ENCODE data around the gene SLIT3.
"Not testable (repeated sequence)": the region's sequence is repeated elsewhere in the genome, so short reads cannot be mapped to it uniquely, and the experiment has no call there.

SLIT3 gene

DNA sequence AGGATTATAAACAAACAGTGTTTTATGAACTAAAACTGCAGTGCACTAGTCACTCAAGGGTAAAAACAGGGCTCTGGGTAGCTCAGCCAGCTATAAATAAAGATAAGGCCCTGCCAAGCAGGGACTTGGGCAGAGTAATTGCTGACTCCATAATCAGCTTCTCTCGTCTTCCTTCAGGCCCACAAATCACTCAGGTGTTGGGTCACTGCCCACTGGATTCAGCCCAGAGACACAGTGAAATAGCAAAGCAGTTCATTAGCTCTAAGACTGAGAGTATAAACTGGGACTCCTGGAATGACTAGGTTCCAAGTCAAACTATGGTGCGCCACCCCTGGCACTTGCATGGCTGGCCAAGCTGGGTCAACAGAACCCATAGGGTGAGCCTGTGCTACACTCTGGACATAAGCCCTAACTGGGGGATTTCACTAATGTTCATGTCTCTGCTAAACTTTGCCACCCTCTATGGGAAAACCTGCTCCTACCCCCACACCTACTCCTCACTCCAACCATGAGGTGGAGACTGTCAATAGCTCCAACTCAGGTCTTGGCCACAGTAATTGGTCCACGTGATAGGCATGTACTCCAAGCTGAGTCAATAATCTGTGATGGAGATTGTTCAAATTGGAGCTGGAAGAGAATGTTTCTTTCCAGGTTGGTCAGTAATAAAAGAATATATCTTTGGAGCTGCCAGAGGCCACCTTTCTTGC, 158.5 kb downstream of the SLIT3 start:
- no peak for DNase-seq (ENCODE audit: low spot score)

DNA sequence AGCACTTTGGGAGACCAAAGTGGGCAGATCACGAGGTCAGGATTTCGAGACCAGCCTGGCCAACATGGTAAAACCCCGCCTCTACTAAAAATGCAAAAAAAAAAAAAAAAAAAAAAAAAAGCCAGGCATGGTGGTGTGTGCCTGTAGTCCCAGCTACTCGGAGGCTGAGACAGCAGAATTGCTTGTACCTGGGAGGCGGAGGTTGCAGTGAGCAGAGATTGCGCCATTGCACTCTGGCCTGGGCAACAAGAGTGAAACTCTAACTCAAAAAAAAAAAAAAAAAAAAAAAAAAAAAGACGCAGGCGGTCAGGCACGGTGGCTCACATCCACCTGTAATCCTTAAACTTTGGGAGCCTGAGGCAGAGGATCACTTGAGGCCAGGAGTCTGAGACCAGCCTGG, 160.7 kb downstream of the SLIT3 start:
- DNase-seq (ENCODE audit: low spot score) = not testable (repeated sequence)

DNA sequence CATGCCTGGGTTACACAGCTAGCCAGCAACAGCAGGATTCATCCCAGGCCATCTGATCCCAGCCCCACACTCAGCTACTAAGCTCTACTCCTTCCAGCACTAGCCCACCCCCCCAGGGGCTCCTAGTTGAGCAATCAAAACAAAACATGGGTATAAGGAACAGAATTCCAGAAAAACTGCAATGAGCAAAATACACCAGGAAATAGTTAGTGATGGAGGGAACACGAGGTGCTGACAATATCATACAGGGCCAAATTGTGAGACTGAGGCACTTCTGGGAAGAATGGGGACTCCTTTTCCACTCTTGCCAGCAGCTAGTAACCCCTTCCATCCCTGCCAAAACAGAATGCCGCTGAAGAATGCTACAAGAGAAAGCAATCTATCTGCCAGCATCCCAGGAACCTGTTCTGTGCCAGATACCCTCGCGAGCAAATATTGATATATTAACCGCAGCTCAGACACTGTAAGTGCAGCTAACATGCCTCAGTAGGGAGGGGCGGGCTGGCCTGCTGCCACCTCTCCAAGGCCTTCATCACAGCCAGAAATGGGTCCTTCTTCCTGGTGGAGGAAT, 161.4 kb downstream of the SLIT3 start:
- DNase-seq (ENCODE audit: low spot score) = no peak

DNA sequence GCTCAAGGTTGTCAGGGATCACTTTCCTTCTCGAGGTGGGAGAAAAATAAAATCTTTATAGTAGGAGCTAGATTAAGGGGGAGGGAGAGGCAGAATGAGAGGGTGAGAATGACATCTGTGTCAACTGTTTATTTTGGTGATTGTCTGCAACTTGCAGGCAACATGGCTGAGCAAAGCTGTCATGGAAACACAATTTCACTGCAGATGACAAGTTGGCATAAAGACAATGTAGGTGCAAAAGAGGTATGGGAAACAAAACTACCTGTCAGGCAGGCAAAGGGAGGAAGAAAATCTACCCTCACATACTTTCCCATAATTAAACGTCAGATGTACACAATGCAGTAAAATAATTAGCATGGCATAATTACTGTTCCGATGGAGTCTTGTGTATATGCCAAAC, 167.4 kb downstream of the SLIT3 start:
- no peak for DNase-seq (ENCODE audit: low spot score)

DNA sequence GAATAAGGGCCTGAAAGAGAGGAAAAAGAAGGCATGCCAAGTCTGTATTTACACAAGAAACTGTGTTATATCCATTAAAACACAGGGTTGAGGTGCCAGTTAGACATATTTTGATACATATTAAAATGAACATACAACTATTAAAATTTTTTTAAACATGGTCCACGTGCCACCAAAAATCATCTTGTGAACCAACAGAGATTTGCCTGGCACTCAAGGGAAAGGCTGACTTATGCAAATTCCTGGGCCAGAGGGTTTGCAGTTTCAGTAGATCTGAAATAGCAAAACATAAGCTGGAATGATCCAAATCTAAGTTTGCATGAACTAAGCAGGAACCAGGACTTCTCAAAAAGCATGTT, 168.7 kb downstream of the SLIT3 start:
- no peak for DNase-seq (ENCODE audit: low spot score)

DNA sequence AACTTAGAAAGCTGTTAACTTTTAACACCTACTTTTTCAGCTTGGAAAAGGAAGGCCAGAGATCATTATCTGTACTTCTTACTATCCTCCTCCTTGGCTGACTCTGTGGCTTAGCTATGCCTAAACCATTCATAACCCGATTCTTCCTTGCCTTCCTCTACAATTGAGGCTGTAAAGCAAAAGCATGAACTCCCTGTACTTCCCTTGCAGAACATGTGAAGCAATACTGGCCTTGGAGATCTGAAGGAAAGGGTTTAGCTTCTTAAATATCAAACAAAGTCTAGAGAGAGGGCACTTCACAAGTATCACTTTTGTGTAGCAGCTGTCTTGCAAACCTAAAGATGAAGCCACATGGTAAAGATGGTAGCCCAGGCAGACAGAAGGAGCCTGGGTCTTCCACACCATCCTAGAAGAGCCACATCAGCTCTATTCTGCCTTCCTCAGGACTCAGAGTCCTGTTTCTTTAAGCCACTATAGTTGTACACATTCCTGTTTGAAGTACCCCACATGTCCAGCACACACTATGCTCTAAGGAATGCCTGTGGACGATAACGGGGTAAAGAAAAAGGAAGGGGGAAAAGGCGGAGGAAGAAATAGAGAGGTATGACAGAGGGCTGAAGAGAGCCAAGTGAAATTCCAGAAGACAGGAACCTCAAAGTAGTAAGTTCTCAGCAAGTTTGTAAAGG, 169.2 kb downstream of the SLIT3 start:
- DNase-seq (ENCODE audit: low spot score) = no peak

DNA sequence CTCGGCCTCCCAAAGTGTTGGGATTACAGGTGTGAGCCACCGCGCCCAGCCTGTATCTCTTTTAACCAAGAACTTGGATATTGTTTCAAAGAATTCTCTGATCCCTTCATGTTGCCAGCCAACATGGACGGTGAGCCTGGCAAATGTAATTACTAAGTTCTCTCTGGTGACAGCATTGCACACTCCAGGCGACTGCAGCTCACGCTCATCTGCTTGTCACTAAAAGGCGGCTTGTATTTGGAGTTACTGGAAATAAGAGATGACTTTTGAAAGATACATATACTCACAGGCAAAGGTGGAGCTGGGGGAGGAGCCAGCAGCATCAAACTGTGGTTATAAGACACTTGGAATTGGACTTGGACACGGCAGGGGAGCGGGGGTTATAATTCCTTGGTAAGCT, 172.3 kb downstream of the SLIT3 start:
- DNase-seq (ENCODE audit: low spot score) = no peak

DNA sequence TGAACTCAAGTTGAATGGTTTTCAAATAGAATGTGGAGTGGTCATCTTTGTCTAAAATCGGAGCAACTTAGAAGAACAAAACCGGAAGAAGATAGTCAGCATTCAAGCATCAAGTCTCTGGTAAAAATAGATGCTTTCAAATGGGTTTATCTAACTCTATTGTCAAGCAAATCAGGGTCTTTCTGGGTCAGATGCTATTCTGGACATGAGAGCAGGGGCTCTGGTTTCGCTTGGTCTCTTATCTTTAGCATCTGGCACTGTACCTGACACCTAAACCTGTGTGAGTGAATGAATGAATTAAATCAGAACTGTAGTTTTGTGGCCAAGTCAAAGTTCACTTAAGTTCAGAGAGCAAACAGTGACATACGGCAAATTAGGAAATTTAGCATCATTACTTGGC, 173.5 kb downstream of the SLIT3 start:
- no peak for DNase-seq (ENCODE audit: low spot score)

DNA sequence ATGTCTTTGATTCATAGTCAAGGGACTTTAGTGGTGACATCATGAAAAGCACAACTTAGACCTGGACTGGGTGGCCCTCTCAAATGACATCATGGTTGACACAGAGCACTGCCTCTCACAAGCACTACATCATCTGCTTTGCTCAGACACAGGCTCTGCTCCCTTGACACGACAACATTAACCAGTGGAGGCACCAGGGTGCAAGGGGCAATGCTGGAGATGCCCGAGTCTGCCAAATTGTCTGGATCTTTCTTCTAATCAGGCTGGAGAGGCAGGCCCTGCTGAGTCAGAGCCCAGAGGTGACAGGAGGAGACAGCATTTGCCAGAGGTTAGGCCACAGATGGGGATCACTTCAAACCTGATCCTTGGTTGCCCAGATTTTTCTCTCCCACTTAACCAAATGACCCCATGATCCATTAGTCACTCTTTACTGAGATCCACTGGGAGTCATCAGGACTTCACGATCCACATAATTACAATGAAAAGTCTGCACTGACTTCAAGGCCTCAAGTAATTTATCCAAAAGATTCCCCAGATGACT, 174.4 kb downstream of the SLIT3 start:
- no peak for DNase-seq (ENCODE audit: low spot score)

DNA sequence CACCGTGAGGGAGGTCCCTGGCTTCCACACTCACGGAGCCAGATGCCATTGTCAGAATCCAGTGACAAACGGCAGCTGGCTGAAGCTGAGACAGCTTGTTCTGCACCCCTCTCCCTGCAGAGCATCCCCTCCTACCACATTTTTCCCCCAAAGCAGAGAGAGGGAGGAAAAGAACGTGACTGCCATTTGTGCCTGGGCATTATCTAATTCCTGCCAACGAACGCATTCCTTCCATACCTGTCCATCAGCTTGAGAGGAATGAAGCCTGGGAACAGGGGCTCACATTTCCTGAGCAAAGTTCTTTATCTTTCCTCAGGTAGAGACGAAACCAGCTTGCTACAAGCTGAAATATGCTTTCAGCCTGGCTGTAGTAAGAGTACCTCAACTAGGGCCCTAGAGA, 175.4 kb downstream of the SLIT3 start:
- DNase-seq (ENCODE audit: low spot score) = no peak

DNA sequence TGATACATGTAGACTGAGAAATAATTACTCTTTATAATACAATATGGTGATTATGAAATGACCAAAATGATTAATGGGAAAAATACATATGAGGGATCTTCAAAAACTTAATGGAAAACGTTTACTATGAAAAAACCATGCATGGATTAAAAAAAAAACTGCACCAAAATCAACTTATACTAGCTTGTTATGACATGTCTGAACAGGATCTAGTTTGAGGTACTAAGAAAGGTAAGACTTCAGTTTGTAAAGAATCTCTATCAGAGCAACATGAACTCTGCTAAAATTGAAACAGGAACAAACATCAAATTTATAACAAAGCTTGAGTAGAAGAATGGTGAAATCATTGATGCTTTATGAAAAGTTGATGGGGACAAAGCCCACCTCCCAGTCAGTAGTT, 178.0 kb downstream of the SLIT3 start:
- no peak for DNase-seq (ENCODE audit: low spot score)

DNA sequence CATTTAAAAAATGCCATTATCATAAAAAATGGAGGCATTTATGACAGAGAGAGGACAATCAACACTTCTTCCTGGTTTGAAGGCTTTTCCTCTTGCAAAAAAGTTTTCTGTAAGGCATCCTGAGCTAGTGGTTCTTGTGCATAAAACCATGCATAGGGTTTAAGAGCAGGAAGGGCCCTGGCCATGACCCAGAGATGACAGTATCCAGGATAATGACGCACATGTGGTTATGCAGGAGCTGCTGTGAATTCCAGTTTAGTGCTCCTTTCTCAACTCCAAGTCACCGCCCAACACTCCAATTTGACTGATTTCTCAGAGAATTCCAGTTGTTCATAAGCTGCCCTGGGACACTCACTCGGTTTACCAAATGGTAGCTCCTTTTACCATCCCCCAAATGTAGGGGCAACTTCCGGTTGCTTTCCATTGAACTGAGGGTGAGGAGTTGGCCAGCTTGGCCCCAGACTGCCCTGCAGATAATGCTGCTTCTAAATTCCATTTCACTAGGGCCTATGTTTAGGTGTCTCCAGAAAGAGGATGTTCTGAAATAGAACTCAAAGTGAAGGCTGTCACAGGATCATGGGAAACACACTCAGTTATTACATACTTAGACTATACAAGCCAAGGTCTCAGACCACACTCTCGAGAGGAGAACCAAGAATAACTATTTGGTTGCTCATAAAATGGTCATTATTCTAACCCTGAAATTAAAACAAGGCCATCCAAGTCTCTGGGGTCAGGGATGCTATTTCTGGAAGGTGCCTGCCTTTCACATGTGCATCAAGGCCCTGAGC, 179.1 kb downstream of the SLIT3 start:
- no peak for DNase-seq (ENCODE audit: low spot score)

DNA sequence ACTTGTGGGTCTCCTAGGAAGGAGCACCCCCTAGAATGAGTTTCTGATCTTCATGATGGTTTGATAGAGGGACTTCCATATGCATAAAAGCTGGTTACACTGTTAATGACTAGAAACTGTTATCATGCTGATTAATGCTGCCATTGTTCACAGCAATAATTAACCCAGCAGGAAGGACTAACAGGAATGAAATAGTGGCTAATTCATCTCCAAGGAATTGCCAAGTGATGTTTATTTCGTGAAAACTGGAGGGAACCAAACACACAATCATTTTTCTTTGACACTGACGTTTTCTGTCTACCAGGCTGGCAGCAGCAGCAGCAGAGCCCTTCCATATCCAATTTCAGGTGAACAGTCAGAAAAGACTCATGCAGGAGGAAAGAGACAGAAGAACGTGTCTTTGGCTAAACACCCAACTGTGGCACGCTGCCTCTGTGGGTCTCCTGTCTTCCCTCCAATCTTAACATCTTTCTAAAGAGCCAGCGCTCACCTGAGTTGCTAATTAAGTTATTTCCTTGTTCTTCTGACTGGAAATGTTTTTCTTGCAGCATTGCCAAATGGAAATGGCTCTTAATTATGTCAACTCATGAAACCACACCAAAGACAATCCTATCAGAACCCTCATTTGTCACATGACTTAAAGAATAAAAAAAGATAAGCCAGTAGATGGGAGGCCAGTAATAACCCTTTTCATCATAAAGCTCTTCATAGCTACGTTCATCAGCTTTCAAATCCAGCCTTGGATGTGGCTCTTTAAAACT, 181.5 kb downstream of the SLIT3 start:
- no peak for DNase-seq (ENCODE audit: low spot score)

DNA sequence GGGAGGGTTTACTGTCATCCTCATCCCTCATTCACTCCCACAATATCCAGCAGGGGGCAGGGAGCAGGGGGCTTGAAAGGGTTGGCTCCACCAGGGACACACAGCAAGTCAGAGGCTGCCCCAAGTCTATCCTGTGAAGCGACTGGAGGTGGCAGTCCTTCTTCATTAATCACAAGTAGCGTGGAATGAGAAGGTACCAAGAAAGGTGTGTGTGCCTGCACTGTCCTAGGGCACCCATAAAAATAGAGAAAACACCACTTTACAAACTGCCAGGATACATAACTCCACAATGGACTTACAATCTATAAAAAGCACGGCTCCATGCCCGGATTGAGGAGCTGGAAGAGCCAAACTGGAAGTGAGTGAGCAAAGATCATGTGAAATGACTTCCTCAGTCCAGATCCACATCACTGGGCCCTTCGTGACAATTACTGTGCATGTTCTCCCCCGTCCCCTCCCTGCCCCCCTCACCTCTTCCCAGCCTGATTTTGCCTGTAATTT, 183.9 kb downstream of the SLIT3 start:
- DNase-seq (ENCODE audit: low spot score) = no peak

DNA sequence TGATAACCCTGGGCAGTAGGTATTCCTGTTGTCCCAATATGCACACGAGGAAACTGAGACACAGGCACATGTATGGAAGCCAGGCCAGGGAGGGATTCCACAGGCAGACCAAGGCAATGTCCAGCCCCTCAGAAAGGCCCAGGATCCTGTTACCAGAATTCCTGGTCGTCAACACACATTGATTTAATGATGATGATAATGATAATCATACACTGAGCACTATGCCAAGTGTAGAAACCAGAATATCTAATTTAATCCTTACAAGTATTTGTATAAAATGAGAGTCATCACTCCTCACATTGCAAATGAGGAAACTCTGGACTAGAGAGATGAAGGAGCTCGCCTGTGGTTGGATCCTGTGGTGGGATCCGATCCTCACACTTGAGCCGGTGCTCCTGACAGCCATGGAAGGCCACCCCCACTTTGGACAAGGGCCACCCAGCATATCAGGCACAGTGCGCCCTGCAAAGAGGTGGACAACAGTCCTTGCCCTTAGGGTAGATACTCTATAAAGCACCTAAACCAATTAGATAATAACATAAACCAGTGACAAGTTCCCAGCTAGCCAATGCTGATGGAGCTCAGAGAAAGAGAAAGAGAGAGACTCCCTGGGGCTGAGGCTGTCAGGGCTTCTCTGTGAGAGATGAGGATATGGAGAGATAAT, 185.3 kb downstream of the SLIT3 start:
- no peak for DNase-seq (ENCODE audit: low spot score)

DNA sequence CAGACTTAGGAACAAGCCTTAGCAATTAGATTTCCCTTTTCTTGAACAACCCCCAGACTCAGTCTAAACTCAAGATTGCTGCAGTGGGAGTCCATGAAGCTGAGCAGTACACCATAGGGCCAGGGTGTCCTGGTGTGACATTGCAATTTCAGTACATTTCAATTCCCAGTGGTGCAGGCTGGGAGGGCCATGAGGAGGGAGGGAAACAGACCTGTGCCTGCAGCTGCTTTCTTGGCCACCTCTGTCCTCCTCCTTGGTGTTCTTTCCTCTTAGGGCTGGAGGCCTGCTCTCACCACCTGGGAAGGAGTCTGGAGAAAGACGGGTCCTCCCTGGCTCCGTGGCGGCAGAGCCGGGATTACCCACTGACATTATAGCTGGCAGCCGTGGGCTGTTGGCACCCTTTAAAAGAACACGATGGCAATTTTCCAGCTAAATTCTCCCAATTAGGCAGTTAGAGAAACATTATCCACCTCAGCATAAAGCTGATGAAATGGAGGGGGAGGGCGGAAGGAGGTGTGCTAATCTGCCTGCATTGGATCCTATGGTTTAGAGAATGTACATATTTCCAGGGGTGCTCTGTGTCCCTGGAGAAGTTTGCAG, 186.4 kb downstream of the SLIT3 start:
- DNase-seq (ENCODE audit: low spot score) = no peak

DNA sequence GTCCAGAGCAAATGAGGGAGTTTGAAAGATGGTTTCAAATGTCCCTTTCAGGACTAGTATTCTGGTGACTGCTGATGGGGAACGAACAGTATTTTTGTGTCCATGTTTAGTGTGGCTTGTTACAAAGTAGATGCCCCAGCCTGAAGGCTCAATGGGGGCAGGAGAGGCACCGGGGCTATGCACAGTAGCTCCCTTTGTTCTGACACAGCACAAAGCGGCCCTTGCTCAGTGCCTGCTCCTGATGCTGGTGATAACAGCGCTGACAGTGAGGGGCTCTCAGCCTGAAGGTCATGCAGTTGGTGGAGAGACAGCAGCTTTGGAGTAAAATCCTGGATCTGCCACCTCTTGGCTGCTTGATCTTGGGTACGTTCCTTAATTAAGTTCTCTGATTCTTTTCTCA, 188.9 kb downstream of the SLIT3 start:
- DNase-seq (ENCODE audit: low spot score) = no peak

DNA sequence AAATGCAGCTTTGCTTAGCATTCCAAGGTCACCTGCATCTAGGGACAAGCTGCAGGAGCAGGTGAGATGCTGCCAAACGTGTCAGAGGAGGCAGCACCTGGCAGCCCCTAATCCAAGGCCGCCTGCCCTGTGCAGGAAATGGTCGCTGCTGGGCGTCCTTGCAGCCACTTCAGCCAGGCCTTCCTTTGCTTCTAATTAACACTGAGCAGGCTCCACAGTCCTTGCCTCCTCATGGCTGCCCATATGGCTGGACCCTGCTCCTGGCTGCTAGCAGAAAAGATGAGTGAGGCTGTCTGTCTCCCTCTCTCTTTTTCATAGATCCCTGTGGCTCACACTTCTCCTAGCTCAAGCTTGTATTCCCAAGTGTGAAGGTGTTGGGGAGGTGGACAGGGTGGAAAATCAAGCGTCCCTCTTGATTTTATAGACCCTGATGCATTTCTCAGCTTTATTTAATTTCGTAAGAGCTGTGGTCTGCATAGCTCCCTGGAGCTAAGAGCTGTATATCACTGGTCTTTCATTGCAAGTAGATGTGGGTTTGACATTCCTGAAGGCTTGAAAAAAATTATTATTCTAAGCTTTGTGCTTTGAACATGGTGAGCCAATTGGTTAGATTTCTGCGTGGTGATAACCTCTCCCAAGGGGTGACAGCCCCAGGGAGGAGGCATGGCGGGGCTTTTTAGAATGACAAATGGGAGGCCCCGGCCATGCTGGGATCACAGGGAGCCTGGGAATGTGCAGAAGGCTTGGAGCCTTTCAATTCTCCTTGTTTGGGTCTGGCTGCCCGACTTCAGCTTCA, 193.8 kb downstream of the SLIT3 start:
- no peak for DNase-seq (ENCODE audit: low spot score)

DNA sequence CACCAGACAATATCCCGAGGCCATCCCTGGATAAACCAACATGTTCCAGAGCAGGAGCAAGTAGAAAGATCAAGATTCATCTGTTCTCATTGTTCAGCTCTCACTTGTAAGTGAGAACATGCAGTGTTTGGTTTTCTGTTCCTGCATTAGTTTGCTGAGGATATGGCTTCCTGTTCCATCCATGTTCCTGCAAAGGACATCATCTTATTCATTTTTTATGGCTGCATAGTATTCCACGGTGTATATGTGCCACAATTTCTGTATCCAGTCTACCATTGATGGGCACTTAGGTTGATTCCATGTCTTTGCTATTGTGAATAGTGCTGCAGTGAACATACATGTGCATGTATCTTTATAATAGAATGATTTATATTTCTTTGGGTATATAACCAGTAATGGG, 195.4 kb downstream of the SLIT3 start:
- DNase-seq (ENCODE audit: low spot score) = not testable (repeated sequence)

DNA sequence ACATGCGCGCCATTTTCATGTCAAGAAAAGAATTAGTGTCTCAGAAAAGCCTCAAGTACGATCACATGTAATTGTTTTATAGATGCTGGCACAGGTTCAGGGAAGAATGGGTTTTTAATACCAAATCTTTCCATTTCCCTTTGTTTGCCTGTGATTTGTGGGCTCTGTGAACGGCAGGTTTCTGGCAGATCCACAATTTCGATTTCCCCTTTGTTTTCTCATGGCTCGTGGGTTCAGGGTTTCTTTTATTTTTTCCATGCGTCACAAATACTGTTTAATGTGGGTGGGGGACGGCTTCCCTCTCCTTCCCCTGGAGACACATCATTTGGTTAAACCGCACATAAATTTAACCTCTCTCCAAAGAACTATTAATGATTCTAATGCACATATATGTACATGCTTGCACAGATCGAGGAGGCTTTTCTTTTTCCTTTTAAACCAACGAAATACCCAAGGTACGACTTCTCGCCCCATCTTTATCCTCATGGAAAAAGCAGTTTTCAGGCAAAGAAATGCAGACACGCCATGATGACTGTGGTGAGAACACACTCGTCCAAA, 195.9 kb downstream of the SLIT3 start:
- DNase-seq (ENCODE audit: low spot score) = no peak

Measured in hematopoietic multipotent progenitor cell treated with erythropoietin and hydrocortisone succinate and interleukin-3 and kit ligand, for 17 days (in vitro differentiated cells).